ENCODE results near the gene ENAH.

Gene ENAH

DNA sequence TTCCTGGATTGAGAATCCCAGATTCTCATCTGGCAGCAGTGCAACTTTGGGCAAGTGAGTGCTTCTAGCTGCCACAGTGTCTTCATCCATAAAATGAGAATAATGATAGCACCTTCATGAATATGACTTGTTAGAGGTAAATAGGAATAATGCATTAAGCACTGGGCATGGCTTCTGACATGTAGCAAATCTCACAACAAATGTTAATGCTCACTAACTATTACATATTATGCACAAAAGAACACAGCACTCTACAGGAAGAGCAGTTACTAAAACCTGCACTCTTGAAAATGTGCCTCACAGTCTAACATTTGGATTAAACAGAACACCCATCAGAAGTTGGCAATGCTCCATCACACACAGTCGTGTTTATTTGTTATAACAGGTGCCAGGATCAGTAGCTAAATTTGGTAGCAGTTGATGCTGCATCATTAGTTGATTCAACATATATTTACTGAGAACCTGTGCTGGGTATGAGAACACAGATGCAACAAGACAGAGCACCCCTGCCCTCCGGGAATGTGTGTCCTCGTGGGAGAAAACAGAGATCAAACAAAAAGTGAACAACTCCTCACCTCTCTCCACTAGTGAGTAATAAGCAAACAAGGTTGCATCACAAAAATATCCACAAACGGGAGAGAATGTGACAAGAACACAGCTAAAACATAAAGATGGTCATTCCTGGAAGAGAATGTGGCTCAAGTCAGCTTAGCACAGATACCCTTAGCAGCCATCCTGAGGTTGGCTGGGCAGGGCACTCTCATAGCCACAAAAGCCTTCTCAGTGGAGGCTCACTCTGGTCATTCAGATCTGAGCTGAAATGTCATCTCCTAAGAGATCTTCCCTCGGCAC lies 198.9 kb downstream of the ENAH start:
- DNase-seq (ENCODE audit: low spot score): peak; percentile 28

DNA sequence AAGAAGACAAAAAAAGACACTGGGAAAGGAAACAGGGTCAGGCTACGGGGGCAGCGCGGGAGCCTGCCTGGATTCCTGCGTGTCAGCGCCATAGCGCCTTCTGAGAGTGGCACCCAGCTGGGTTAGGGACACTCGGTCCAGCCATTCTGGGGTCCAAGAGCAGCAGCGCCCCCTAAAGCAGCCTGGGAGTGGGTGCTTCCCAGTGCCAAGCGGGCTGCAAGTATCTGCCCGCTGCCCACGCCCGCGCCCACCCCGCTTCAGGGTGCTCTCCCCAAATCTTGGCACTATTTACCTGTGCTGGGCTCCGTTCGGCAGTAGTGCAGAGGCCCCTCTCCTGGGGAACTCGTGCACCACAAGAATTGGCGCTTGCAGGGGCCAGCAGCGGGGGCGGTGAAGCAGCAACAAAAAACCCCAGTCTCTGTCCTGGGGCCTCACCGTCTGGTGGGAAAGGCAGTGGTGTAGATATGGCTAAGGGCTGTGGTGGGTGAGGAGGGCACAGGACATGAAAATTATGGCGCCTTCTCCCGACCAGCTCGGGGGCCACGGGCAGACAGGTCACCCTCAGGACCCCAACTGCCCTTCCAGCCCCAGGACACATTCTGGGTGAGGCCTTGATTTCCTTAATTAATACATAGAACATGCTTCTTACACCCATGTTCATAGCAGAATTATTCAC lies 200.9 kb downstream of the ENAH start:
- DNase-seq (ENCODE audit: low spot score): no peak

DNA sequence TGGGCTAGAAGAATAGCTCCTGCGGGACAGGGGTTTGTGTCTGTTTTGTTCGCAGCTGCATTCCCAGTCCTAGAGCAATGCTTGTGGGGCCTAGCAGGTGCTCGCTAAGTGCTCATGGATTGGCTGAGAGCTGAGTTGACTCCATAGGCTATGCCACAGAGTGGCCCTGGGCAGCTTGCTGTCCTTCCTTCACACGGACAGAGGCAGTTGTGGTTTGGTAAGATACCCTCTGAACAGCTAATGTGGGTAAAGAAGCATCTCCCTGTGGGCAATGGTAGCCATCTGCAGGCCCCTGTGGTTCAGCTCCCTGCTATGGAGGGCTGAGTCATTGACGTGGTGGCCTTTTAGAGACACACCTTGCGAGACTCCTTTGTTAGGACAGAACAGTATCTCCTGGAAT lies 201.6 kb downstream of the ENAH start:
- DNase-seq (ENCODE audit: low spot score): peak; percentile 5

DNA sequence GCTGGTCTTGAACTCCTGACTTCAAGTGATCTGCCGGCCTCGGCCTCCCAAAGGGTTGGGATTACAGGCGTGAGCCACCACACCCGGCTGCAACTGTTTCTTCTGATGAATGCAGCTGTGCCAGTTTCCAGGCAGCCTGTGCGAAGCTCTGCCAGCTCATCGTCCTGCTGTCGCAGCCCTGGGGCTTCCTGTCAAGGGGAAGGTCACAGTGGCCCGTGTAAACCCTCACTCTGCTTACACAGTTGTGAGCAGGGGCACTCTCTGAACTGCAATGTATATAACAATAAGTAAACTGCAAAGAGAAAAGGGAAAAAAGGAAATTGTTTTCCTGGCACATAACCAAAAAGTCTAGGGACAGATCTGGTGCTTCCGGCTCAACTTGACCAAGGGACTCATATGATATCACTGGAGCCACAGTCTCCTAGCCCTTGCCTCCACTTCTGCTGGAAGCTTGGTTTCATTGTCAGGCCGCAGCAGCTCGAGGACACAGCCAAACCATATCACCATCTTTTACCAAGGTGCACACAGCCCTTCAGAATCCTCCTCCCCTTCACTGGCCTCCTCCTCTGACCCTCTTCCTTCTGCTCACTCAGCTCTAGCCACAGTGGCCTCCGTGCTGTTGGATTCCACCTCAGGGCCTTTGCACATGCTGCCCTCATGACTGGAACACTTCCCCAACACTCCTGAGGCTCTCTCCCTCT lies 202.3 kb downstream of the ENAH start:
- no peak for DNase-seq (ENCODE audit: low spot score)

DNA sequence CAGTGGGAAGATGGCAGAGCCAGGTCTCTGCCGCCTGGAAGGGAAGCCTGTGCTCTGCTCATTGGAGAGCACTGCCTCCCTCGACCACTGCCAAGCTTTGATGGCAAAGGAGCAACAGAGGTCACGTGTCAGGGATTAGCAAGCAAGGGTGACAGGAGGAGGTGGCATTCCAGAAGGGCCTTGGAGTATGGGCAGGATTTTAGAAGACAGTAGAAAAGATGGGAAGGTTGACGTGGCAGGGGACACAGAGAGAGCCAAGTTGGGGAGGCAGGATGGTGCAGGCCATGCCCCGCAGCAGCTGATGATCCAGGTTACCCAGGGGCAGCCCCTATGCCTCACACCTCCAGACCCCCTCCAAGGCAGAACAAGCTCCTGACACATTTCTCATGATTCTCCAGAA lies 203.1 kb downstream of the ENAH start:
- DNase-seq (ENCODE audit: low spot score): no peak

DNA sequence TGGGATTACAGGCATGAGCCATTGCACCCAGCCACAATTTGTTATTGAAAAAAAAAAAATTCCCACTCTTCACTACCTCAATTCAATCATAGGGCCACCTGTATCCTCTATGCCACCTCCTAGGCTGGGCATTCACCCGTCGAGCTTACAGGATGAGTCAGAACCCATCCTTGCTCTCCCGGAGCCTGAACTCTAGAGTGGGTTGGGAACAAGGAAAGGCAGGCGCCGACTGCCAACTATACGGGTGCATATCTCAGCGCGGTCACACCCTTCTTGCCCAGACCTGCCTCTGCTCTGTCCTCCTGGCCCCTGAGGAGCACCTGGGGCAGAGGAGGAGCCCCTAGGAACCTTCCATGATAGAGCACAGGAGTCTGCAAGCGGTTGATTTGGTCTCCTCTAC lies 203.7 kb downstream of the ENAH start:
- DNase-seq (ENCODE audit: low spot score): peak; percentile 95

DNA sequence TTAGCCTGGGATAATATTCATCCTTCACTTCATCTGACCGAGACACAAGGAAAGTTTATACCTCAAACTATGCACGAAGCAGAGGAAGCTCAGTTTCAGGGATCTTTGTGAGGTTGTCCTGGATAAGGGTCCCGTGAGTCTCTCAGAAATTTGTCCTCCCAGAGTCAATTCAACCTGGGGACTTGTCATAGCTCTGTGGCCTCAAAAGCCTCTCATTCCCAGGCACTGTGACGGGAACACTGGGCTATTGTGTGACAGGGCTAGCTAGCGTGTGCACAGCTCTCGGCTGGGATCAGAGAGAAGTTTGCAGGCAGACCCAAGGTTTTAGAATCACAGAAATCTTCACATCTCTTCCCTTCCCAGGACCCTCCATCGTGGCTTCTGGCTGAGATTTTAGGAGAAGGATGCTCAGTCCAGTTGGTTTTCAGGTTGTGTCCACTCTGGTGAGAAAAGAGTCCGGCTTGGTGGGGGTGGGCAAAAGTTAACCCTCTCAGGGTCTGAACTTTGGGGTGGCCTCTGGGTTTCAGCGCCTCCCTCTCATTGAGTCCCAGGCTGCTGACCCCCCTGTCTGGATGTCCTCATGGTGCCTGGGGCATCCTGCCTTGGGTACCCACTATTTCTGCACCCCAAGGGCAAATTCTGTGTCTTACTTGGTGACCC lies 204.6 kb downstream of the ENAH start:
- no peak for DNase-seq (ENCODE audit: low spot score)

DNA sequence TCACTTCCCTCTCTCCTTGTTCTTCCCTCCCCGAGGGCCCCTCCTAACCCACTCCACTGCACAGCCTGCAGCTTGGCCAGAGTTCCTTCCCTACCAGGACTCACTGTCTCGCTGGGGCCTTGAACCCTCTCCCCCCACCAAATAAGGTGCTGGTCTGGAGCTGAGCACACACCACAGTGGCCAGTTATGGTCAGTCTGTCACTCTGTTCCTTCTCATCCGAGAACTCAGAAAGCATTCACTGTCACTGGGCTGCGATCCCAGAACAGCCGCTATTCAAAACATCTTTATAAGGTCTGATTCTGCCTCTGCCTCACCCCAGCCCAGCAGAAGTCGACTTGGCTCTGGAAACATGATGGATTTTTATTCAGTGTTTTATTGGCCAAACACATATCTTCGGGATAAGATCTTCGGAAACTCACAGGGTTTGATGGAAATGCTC lies 205.3 kb downstream of the ENAH start:
- no peak for DNase-seq (ENCODE audit: low spot score)

DNA sequence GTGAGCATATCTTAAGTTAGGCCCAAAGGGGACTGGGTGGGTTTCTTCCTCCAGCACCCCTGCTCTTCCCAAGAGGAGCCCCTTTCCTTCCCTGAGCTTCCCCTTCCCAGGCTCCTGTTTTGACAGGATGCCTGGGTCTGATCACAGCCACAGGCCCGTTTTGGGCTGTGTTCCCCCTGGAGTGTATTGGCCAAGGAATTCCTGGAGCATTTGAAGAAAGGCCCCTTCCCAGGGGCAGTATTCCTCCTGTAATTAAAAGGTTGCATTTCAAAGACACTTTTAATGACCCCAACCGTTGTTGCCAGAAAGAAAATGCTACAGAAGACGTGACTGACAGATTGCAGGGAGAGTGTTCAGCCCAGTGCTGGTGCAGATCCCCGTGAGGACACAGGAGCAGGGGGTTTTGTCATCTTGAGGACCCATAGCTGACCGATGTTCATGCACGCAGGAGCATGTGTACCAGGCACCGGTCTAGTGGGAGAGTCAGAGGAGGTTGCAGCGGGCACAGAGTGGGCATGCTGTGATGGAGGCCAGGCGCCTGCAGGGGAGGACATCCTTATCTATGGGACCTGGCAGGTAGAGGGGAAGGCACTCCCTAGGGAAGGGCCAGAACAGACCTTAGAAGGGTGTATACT lies 205.8 kb downstream of the ENAH start:
- DNase-seq (ENCODE audit: low spot score): no peak

DNA sequence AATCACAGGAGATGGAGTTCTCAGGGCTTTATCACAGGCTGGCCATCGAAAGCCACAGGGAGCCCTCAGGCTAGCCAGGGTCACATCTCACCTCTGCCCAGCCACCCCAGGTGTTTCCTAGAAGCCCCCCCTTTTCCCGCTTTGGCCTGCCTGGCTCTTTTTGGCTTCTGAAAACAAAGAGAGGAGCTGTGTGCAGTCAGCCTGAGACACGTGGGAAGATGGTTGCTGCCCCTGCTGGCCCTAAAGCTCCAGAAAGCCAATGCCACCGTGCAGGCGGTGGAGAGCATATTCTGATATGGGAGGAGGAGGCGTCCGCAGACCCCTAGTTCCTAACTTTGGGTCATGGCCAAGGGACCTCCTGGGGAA lies 206.3 kb downstream of the ENAH start:
- DNase-seq (ENCODE audit: low spot score): no peak

DNA sequence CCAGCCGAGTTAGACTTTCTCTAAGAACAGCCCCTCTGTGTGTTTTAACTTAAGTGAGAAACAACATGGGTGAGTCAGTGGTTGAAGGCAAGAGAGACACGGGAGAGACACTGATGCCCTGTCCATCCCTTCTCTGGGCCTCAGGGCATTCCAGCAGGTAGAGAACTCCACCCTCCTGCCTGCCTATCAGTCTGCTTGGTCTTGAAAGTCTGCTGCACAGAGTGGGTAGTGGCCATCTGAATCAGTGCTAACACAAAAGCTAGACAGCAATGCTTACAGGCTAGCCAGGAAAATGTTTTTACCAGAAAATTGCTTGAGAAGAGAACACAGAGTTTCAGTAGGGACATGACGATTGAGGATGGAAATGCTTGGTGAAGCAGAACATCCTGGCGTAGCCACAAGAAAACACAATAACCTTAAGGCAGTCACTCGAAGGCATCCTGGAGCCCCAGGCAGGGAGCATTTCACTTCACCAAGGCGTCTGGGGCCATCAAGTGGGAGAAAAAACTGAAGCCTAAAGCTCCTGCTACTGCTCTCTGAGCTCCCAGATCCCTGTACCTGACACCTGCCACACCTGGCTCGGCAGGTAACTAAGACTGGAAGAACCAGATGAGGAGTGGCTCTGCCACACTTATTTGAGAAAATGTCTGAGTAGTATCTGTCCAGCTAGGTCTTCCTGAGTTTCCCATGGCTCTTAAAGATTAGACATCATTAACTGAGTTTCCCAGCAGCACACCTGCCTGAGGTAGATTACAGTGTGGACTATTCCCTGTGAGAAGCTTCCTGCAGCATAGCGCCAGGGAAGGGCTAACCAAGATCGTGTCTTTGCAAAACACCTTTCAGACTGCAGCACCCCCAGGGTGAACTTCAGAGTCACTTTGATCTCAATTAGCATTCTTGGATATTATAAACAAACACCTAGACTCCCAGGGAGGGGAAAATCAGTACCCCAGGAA lies 207.0 kb downstream of the ENAH start:
- no peak for DNase-seq (ENCODE audit: low spot score)

DNA sequence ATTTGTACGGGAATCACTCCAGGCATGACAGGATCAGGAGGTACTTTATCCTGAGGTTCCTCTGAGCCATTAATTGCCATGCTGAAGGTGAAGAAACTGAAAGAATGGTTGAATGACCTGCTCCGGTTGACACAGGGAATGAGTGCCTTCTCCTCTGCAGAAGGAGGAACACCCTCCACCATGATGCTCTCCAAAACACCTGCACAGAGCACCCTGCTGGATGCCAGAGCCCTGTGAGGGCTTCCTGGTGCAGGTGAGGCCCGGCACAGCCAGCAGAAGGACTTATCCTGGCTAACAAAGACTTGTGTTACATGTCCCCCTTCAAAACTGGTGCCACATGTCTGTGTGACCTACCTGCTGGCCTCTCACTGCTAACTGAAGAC lies 210.8 kb downstream of the ENAH start:
- DNase-seq (ENCODE audit: low spot score): no peak

DNA sequence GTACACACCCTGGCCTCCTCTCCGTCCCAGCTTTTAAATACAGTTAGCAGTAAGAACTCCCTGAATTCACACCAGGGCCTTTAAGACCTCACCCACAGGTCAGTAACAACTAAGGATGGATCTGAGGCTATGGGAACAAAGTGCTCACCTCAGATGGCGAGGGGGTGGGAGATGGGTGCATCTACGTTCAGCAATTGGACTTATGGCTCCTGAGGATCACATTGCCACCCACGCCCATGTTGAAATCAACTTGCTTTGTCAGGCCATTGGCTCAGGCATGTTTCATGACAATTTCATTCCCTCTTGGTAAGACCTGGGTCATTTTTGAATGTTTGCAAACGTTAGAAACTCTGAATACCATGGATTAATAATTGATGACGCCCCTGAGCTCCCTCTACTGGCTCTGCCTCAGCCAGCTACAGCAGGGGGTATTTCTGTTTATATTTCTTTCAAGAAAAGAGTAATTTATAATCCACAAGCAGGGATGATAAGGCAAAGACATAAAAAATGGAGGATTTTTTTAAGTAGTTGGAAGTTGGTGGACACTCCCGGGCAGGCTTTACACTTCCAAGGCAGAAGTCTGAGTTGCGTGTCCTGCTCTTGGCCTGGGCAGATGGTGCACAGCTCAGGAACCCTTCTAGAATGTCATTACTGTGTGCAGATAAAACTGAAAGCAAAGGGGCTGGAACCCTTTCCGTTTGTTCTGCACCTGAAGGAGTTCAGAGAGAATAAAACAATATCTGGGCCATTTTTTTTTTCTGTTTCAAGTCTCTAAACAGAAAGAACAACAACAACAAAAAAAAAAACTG lies 211.4 kb downstream of the ENAH start:
- no peak for DNase-seq (ENCODE audit: low spot score)

DNA sequence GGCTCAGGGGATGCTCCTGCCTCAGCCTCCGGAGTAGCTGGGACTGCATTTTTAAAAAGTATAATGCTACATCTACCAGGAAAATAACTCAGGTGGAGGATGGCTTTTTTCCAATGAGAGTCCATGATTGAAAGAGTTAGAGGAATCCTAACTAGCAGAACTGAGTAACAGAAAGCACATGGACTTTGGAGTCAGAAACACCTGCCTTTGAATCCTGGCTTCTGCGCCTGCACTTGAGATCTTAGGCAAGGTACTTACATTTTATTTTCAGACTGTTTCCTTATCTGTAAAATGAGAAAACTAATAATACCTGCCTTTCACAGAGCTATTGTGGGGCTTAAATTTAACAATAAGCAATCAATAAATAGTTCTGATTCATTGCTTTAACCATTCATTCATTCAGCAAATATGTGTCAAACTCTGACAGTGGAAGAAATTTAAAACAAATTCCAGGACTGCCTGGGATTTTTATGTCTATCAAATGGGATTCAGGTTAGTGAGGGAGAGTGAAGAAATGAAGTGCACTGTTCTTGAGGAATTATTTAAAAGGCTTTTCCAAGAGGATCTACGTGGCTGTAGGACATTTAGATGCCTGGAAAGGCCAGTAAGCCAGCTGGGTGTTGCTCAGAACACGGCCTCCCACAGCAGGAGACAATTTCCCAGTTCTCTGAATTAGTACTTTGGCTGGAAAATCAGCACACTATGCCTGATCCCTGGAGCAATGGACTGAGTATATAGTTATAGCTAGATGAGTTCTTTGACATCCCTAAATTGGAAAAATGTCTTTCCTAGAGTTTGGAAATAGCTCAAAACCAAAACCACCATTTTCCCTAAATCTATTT lies 212.3 kb downstream of the ENAH start:
- DNase-seq (ENCODE audit: low spot score): no peak

DNA sequence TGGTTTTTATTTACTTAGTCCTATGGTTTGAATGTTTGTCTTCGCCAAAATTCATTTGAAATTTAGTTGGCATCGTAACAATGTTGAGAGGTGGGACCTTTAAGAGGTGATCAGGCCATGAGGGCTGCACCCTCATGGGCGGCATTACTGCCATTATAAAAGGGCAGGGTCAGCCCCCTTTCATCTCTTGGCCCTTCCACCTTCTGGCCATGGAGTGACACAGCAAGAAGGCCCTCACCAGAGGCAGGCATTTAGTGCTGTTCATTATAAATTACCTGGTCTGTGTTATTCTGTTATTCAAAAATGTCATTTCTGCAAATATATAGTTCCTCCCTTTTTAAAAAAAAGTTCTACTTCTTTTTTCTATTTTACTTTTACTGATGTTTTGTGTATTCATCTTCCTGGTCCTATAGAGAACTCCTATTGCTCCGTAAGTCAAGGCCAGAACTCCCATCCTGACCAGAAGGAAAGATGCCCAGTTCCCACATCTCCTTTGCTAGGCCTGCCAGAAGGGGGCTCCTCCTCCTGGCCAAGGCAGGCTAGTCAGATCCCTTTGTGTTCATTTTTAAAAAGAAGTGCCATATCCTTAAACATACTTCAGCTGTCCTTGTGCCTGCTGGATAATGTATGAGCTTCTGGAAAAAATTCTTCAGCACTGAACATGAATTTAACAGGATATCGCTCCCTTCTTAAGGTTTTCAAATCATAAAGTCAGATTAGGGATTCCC lies 215.0 kb downstream of the ENAH start:
- DNase-seq (ENCODE audit: low spot score): no peak
